Activated CD4-positive, alpha-beta T cell treated with anti-CD3 and anti-CD28 coated beads, Interleukin-2, amount 50 U/mL, for 48 hours (primary cell): ENCODE measurements around the gene MVP.

Experiments
- DNase-seq, 2 experiments: peaks; one replicate each; pipeline ENCODE4 v3.0.0-alpha.2; 2020

MVP gene

GRCh38 chr16:29804455-29805231, 15.6 kb upstream of the MVP start:
- DNase-seq: no peak

- DNase-seq: peak; percentile 97 to 98
These were observed 14.8 kb upstream of the MVP start for GRCh38 chr16:29805232-29806098.

GRCh38 chr16:29806099-29806579, 14.1 kb upstream of the MVP start, which contains the start of gene MAZ:
TSS of gene MAZ (plus strand) at chr16:29806529. CDS start at chr16:29806702, 173 bp downstream.
- no peak for DNase-seq

- DNase-seq: peak; percentile 70 to 74
These were observed 13.4 kb upstream of the MVP start for GRCh38 chr16:29806641-29807425.

- peak; percentile 90 to 94 for DNase-seq
These were observed 12.6 kb upstream of the MVP start for GRCh38 chr16:29807426-29808218.

- DNase-seq: peak; percentile 51 to 59
These were observed 11.9 kb upstream of the MVP start for GRCh38 chr16:29808219-29808900.

GRCh38 chr16:29809031-29809747, 11.1 kb upstream of the MVP start:
- no peak for DNase-seq

- DNase-seq: peak; percentile 46 to 51
These were observed 10.2 kb upstream of the MVP start for GRCh38 chr16:29809850-29810698.

GRCh38 chr16:29810699-29811169, 9.5 kb upstream of the MVP start:
- no peak for DNase-seq

- peak; percentile 87 to 92 for DNase-seq
These were observed 8.9 kb upstream of the MVP start for GRCh38 chr16:29811170-29811895.

GRCh38 chr16:29811896-29812665, 8.2 kb upstream of the MVP start, which contains the start of gene PRRT2:
TSS of gene PRRT2 (plus strand) at chr16:29812193. CDS start at chr16:29813055, 862 bp downstream.
- peak; percentile 66 to 71 for DNase-seq

GRCh38 chr16:29812754-29813643, 7.3 kb upstream of the MVP start:
- DNase-seq: no peak

GRCh38 chr16:29813644-29814562, 6.4 kb upstream of the MVP start:
- no peak for DNase-seq

- DNase-seq: no peak
These were observed 5.7 kb upstream of the MVP start for GRCh38 chr16:29814592-29814991.

GRCh38 chr16:29815032-29815721, 5.1 kb upstream of the MVP start:
- peak; percentile 59 to 65 for DNase-seq
